Stimulated activated CD4-positive, alpha-beta T cell treated with anti-CD3 and anti-CD28 coated beads, TNF-alpha, amount 100 ng/mL, for 48 hours (primary cell): ENCODE results near the gene GPRC5A.

Source experiments
- DNase-seq, 3 donors: peaks; one replicate each; pipeline ENCODE4 v3.0.0-alpha.2; 2020; ENCODE audit warnings: low read depth in 3 of 3

GPRC5A gene

DNA sequence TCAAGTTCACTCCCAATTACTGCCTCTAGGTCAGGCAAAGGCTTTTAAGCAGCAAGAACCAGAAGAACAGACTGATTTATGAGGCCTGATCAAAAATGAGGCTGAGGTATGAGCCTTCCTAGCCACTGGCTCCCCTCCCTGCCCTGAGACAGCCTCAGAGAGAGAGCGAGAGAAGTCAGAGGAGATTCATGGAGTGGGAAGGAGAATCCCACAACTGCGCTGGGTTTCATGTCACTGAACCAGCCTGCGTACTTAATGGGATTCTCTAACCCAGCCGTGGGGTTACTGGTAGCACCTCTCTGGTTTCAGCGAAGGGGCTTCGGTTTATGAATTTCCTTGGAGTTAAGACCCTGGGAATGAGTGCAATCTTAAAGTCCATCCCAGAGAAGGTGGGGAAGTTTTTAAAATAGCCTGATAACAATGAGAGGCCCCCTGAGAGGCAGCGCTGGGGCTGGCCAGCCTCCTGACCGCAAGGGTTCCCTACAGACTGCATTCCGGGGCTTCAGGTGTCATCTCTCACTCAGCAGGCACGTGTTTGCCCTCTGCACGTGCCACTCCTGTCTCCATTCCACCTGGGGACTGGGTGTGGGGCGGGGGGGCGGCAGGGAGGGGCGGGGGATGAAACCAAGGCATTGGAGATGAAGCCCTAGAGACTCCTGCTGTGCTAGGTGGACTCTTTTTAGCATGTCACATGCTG, 6.1 kb upstream of the GPRC5A start:
- no peak for DNase-seq

DNA sequence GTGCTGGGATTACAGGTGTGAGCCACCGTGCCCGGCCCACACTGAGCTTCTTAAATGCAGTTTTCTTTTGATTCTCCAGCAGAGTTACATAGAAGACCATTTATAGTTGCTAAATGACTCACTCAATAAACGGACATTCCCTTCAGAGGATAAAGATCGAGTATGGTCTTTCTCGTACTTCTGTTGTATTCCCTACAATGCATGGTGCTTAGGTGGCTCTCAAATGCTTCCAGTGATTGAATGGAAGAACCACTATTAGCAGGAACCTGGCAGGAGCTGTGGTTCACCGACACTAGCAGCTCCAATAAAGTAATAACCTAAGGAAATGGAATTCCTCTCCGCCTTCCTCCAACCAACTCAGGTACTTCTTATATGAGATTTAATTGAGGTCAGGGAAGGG, 3.9 kb upstream of the GPRC5A start:
- no peak for DNase-seq

DNA sequence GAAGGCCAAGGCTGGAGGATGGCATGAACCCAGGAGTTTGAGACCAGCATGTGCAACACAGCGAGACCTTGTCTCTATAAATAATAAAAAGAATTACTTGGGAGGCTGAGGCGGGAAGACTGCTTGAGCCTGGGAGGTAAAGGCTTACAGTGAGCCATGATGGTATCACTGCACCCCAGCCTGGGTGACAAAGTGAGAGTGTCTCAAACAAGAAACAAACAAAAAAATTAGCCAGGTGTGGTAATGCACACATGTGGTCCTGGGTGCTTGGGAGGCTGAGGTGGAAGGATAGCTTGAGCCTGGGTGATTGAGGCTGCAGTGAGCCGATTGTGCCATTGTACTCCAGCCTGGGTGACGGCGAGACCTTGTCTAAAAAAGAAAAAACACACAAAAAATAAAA, 1.7 kb upstream of the GPRC5A start:
- no peak for DNase-seq

DNA sequence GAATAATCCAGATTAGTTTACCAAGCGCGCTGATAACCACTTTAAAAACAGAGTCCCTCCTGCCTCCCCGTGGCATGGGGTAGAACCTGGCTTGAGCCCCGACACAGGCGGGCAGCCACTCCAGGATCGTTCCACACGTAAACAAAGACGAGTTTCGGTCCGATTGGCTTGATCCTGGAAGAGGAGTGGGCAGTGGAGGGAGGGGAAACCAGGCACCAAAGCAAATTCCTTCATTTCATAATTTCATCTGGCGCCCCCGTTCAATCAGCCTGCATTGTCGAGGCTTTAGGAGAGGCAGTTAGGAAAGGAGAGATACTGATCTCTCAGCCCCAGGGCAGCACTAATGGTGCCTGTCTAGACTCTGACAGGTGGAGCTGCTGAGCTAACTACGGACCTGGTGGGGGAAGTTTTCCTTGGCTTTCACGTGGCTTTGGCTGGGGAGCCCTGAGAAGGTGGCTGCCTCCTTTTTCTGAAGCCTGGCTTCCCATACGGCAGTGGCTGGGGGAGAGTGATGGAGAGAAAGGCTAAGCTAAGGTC, 751 bp upstream of the GPRC5A start:
- DNase-seq, result no peak

DNA sequence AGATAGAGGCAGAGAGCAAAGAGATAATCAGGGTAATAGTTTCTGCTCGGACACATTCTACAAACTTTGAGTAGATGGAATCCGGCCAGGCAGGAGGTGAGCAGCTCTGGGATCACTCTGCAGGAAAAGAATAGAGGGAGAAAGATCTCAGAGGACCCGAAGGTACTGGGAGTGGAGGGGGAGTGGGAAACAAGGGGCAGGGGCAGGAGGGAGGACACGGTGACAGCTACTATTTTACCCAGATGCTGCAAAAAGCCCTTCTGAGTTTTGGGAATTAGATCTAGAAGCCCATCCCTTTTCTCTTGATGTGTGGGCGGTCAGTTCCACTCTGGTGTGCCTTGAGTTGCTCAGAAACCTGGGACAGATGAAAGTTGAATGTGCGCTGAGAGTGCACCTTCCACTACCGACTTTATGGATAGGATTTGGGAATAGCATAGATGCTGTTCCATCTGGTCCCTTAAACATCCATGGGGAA, 556 bp downstream of the GPRC5A start:
- no peak for DNase-seq

DNA sequence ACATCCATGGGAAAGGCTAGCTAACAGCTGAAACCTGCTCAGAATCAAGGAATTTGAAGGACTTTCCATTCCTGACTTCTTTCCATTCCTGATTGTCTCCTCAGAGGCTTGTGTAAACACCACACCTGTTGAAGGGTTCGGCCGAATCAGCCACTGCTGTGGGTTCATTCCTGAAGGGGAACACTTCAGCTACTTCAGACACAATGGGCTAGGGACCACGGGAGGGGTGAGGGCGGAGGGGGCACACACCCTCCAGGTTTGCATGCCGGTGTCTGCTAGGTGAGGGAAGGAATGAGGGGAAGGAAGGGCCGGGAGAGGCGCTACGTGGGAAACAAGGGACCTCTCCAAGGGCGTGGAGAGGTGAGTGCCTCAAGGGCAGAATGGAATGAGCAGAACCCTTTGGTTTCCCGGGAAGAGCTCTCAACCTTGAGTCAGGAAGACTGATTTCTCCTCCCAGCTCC, 1.3 kb downstream of the GPRC5A start:
- DNase-seq, result no peak

DNA sequence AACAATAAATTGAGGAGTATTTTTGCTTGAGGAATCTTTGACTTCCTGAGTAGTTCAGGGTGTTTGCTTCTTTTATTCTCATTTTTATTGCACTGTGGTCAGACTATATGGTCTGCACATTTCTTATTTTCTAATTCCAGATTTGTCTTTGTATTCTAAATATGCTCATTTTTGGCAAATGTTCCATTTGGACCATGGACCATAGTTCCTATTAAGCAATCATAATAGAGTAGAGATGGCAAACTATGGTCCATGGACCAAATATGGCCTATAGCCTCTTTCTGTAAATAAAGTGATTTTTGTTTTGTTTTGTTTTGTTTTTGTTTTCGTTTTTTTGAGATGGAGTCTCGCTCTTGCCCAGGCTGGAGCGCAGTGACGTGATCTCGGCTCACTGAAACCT, 2.1 kb downstream of the GPRC5A start:
- DNase-seq, result no peak

DNA sequence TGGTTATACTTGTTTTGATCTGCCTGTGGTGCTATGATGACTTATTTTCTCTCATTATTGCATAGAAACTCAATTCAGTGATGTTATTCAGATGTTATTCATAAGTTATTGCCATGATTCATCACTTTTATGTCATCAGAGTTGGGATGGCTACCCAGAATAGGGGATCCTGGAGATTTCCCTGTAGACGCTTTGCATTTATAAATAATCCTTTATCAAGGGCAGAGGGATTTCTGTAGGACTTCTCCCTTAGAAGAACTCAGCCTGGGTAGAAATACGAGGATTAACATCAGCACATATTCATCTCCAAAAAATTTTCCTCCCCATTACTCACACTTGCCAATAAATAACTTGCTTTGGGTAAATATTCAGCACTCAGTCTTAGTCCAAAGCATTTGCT, 4.9 kb downstream of the GPRC5A start:
- DNase-seq, result no peak

DNA sequence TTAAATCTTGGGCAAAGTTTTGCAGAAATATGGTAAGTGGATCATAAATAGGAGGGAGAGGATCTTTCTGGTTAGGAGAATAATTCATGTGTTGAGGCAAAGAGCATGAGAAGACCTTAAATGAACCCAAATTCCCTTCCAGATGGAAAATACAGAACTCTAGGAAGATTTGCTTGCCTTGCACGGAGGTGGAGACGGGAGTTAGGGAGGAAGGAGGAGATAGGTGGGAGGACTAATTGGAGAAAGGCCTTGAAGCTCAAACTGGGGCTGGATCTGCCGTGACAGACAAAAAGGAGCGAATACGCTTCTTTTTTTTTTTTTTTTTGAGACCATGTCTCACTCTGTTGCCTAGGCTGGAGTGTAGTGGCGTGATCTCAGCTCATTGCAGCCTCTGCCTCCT, 5.9 kb downstream of the GPRC5A start:
- no peak for DNase-seq

DNA sequence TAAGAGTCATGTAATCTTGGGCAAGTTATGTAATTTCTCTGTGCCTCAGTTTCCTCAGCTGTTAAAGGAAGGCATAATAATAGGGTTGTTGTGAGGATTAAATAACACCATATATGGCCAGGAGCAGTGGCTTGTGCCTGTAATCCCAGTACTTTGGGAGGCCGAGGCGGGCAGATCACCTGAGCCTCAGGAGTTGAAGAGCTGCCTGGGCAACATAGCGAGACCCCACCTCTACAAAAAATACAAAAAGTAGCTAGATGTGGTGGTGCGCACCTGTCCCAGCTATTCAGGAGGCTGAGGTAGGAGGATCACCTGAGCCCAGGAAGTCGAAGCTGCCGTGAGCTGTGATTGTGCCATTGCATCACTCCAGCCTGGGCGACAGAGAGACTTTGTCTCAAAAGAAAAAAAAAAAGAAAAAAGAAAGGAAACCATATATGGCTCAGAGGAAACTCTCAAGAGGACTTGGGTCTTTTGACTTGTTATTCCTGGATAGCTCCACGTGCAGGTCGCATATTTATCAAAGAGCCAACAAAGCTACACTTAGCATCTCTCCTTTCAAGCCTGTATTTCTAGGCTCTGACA, 6.9 kb downstream of the GPRC5A start:
- no peak for DNase-seq

DNA sequence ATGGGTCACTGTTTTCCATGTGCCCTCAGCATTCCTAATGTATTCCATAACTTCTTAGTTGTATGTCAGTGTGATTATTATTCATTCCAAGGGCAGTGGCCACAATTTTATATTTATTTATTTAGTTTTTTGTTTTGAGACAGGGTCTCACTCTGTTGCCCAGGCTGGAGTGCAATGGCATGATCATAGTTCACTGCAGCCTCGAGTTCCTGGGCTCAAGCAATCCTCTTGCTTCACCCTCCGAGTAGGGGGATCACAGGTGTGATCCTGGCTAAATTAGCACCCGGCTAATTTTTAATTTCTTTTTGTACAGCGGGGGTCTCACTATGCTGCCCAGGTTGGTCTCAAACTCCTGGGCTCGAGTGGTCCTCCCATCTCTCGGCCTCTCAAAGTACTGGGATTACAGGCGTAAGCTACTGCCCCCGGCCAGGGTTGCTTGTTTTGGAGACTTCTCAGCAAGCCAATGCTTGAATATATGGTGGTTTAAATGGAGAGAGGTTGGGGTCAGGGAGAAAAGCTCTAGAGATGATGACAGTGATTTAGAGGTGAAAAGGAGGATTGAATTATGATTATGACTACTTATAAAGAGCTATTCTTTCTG, 7.6 kb downstream of the GPRC5A start:
- no peak for DNase-seq

DNA sequence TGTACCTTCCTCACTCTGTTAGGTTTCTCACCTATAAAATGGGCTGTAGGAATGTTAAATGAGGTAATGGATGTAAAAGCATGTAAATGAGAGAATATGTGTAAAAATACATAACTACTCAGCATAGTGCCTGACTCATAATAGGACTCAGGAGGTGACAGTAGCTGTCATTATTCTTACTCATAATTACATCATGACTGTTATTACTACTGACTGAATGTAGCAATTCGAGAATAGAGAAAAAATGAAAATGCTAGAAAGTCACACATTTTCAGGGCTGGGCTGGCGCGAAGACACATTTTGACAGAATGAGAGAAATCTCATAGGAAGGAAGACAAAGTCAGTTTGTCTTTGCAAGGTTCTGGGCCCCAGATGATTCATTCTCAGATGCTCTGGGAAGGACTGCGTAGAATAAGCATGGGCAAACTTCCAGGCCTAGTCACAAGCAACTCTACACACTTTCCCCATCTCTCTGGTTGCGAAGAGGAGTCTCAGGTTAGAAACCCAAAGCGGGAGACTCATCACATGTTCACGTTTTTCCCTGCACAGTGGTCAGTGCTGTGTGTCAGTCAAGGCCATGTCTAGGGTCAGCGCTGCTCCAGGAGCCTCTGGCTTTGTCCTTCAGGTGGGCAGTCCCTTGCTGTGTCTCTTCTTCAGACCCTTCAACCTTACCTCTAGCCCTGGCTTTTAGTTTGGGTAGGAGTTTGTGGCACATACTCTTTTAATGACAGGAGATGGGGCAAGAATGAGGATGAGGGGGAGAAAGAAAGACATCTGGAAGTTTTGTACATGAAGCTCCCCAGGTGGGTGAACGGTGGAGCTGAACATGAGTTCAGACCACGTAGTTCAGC, 8.4 kb downstream of the GPRC5A start:
- peak; percentile 37 to 71 (median 51) for DNase-seq

DNA sequence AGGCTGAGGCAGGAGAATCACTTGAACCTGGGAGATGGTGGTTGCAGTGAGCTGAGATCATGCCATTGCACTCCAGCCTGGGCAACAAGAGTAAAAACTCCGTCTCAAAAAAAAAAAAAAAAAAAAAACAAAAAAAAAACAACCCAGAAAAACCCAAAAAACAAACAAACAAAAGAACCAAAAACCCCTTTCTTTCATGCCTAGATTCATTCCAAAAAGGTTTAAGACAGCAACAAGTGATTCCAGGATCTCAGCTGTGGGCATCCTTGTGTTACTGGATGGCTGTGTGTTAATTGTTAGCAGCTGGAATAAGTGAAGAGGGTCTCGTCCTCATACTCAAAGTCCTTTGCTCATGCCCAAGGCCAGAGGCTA, 9.4 kb downstream of the GPRC5A start:
- no peak for DNase-seq

DNA sequence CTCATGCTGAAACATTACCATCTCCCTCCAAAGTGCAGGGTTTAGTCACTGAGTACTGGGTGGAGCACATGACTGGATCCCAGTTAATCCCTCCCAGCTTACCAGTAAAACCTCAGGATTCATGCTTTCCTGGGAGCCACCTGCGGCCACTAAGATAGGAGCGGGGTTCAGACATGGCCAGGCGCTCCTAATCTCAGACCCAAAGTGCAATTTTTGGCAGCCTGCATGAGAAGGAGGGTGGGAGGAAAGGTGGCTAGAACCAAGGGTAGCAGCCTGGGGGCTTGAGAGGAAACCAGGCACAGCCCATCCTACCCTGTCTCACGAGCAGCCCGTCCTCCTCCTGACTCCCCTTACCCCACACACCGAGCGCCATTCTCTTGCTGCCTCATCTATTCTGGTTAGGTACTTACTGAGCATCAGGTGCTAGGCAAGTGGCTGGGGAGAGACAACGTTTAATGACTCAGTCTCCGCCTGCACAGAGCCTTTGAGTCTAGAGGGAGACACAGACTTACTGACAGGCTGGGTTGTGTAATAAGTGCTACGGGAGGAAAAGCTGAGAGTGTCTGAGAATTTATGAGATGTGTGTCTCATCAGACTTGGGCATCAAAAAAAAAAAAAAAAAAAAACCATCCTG, 9.9 kb downstream of the GPRC5A start:
- peak in 1 of 3 donors; percentile 29 for DNase-seq

DNA sequence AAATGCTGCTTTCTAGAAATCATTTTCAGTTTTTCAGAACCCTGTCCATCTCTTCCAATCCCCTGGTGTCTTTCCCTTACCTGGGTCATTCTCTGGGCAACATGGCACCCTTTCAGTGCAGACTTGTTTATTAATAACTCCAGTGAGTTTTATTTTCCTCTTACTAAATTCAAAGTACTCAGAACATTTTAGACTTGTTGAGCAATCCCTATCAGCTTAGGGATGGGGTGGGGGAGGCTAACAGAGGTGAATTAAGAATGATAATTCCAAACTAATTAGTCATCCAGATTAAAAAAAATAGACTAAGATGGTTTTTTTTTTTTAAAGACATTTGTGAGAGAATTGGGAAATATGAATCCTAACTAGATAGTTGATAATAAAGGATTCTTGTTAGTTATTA, 10.7 kb downstream of the GPRC5A start:
- DNase-seq, result no peak

DNA sequence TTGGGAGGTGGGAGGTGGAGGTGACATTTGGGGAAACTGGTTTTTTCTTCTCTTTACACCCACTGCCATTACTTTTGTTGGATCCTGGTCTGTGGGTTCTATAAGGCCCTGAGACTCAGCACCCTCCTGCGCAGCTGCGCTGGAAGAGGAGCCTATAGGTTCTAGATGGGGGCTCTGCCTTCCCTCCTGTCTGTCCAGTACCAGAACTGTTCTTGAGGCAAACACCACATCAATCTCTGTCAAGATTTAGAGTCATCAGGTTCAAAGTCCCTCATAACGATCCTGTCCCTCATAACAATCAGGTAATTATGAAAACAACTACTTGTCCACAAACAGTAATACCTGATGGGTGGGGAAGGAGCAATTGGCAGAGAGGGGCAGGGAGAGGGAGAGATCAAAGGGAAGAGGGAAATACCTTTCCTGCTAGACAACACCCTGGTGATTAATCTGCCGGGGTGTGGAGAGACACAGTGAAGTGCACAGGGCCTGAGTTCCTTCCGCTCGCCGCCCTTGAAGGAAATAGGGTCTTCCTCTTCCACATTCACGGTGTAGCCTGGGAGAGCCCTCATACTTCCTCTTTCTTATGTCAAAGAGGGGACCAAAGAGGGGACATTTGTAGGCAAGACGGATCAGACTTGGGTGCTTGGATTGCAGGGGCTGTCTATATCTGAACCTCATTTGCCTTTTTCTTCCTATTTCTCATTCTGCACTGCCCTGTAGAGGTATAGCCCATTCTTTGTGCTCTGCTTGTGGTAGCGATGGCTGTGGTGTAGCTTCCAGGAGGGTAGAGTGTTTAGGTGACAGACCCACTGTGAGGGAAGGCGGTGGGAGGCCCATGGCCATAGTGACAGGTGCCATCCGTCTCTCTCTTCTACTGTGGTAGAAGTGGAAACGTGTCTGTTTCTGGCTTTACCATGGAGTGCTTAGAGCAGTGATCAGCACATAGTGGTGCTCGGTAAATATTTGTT, 12.6 kb downstream of the GPRC5A start:
- DNase-seq, result no peak

DNA sequence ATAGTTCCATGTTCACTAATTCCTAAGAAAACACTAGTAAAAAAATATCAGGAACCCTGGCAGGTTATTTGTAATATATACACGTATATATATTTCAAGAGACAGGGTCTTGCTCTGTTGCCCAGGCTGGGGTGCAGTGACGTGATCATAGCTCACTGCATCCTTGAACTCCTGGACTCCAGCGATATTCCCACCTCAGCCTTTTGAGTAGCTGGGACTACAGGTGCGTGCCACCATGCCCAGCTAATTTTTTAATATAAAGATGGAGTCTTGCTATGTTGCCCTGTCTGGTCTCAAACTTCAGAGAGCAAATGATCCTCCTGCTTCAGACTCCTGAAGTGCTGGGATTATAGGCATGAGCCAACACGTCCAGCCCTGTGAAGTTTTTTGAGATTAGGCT, 16.2 kb downstream of the GPRC5A start:
- DNase-seq, result no peak

DNA sequence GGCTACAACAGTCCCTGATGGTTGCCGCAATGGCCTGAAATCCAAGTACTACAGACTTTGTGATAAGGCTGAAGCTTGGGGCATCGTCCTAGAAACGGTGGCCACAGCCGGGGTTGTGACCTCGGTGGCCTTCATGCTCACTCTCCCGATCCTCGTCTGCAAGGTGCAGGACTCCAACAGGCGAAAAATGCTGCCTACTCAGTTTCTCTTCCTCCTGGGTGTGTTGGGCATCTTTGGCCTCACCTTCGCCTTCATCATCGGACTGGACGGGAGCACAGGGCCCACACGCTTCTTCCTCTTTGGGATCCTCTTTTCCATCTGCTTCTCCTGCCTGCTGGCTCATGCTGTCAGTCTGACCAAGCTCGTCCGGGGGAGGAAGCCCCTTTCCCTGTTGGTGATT, 16.9 kb downstream of the GPRC5A start:
- DNase-seq, result no peak

DNA sequence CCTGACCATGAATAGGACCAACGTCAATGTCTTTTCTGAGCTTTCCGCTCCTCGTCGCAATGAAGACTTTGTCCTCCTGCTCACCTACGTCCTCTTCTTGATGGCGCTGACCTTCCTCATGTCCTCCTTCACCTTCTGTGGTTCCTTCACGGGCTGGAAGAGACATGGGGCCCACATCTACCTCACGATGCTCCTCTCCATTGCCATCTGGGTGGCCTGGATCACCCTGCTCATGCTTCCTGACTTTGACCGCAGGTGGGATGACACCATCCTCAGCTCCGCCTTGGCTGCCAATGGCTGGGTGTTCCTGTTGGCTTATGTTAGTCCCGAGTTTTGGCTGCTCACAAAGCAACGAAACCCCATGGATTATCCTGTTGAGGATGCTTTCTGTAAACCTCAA, 17.3 kb downstream of the GPRC5A start:
- DNase-seq, result no peak

DNA sequence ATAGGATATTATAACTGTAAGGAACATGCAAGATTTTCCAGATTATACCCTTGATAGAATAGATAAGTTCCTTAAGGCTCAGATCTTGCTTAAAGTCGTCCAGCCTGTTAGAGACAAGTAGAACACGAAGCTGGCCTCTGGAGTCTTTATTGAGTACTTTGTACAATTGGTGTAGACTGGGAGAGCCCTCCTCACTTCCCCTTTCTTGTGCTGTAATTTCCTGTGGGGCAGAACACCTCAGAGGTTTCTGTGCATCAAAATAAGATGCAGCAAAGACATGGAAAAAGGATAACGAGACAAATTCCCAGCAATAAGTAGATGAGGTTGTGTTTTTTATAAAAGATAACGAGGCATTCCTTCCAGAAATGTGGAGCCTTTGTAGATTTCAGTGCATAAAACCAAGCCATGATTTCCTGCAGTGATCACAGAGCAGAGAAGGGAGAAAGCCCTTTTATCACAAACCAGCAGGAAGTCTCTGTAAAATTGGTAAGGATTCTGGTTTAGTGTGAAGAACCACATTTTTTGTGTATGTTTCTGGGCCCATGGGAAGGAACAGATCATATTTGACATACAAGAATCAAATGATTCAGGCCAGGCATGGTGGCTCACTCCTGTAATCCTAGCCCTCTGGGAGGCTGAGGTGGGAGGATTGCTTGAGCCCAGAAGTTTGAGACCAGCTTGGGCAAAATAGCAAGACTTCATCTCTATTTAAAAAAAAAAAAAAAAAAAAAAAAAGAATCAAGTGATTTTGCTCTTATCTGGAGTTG, 18.0 kb downstream of the GPRC5A start:
- no peak for DNase-seq
